ENCODE results near the gene IFNL1.
"Not testable (repeated sequence)": the region's sequence is repeated elsewhere in the genome, so short reads cannot be mapped to it uniquely, and the experiment has no call there.

Gene IFNL1

DNA sequence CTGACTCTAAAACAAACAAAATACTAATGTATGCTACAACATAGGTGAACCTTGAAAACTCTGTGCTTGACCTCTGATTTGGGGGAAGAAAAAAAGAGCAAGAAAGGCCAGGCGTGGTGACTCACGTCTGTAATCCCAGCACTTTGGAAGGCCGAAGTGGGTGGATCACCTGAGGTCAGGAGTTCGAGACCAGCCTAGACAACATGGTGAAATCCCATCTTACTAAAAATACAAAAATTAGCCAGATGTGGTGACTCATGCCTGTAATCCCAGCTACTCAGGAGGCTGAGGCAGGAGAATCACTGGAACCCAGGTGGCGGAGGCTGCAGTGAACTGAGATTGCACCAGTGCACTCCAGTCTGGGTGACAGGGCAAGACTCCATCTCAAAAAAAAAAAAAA is 22.3 kb upstream of the IFNL1 start:
- not testable (repeated sequence) for H3K9me3 ChIP-seq (ENCODE audit: control insufficient read depth, low read length); H3K4me1 ChIP-seq (ENCODE audit: control insufficient read depth, insufficient read depth, low read depth, low read length); H2AFZ ChIP-seq (ENCODE audit: low read depth, low read length); H2BK15ac ChIP-seq (ENCODE audit: low read depth, poor library complexity, severe bottlenecking); H3K27ac ChIP-seq (ENCODE audit: low read length, poor library complexity, severe bottlenecking); H2BK5ac ChIP-seq (ENCODE audit: low read depth, low read length, poor library complexity, severe bottlenecking); H2BK120ac ChIP-seq (ENCODE audit: low read depth, low read length); H3K14ac ChIP-seq (ENCODE audit: low read length in 2 of 2); H2BK12ac ChIP-seq (ENCODE audit: low read length in 2 of 2); H4K91ac ChIP-seq (ENCODE audit: low read length); H3K4ac ChIP-seq (ENCODE audit: low read depth in 1 of 2, low read length in 2 of 2); H3K79me1 ChIP-seq (replicated peaks; ENCODE audit: low read length, poor library complexity, severe bottlenecking); H3K36me3 ChIP-seq (ENCODE audit: control insufficient read depth in 1 of 2, insufficient read depth in 2 of 2, low read depth in 1 of 2, low read length in 2 of 2); H3K4me3 ChIP-seq (ENCODE audit: insufficient read depth in 1 of 2, low read depth in 1 of 2, low read length in 2 of 2); H3K9ac ChIP-seq (ENCODE audit: low read length); H3K23ac ChIP-seq (ENCODE audit: low read length in 2 of 2); DNase-seq; H3K18ac ChIP-seq (ENCODE audit: low read depth in 1 of 2, low read length in 2 of 2); H4K8ac ChIP-seq (ENCODE audit: low read length); H2AK5ac ChIP-seq (ENCODE audit: low read length, severe bottlenecking); H3K4me2 ChIP-seq (ENCODE audit: low read length, poor library complexity, severe bottlenecking)
- peaks cover 38 to 52% of the 10 kb centered on the region in 2 experiments for H3K27me3 ChIP-seq (ENCODE audit: control insufficient read depth in 1 of 2, insufficient read depth in 1 of 2, low read length in 2 of 2)
- whole genome bisulfite sequencing = 63% methylated on average over 4 of the region's 5 CpGs

GRCh38 chr19:39275578-39275977 is 20.6 kb upstream of the IFNL1 start:
- no peak overlapping the region for H3K18ac ChIP-seq (ENCODE audit: low read depth in 1 of 2, low read length in 2 of 2)
- no peaks in the 10 kb centered on the region for H3K4me1 ChIP-seq (ENCODE audit: control insufficient read depth, insufficient read depth, low read depth, low read length)
- DNase-seq = no peak
- H3K23ac ChIP-seq (ENCODE audit: low read length in 2 of 2) = no peak overlapping the region
- peaks cover 27 to 48% of the 10 kb centered on the region in 2 experiments for H3K27me3 ChIP-seq (ENCODE audit: control insufficient read depth in 1 of 2, insufficient read depth in 1 of 2, low read length in 2 of 2)
- no peak overlapping the region for H2BK12ac ChIP-seq (ENCODE audit: low read length in 2 of 2)
- H3K4me3 ChIP-seq (ENCODE audit: insufficient read depth in 1 of 2, low read depth in 1 of 2, low read length in 2 of 2) = no peak overlapping the region
- no peak overlapping the region for H3K14ac ChIP-seq (ENCODE audit: low read length in 2 of 2)
- no peak overlapping the region for H3K9ac ChIP-seq (ENCODE audit: low read length)
- whole genome bisulfite sequencing = 77% methylated on average over 5 of the region's 5 CpGs
- H2AK5ac ChIP-seq (ENCODE audit: low read length, severe bottlenecking) = no peak overlapping the region
- H4K91ac ChIP-seq (ENCODE audit: low read length) = no peak overlapping the region
- H2AFZ ChIP-seq (ENCODE audit: low read depth, low read length) = no peak overlapping the region
- H2BK120ac ChIP-seq (ENCODE audit: low read depth, low read length) = no peak overlapping the region
- no peak overlapping the region for H4K8ac ChIP-seq (ENCODE audit: low read length)
- no peaks in the 10 kb centered on the region for H3K79me1 ChIP-seq (replicated peaks; ENCODE audit: low read length, poor library complexity, severe bottlenecking)
- H2BK15ac ChIP-seq (ENCODE audit: low read depth, poor library complexity, severe bottlenecking) = no peak overlapping the region
- no peak overlapping the region for H3K27ac ChIP-seq (ENCODE audit: low read length, poor library complexity, severe bottlenecking)
- H3K4me2 ChIP-seq (ENCODE audit: low read length, poor library complexity, severe bottlenecking) = no peak overlapping the region
- no peaks in the 10 kb centered on the region for H3K36me3 ChIP-seq (ENCODE audit: control insufficient read depth in 1 of 2, insufficient read depth in 2 of 2, low read depth in 1 of 2, low read length in 2 of 2)
- H2BK5ac ChIP-seq (ENCODE audit: low read depth, low read length, poor library complexity, severe bottlenecking) = no peak overlapping the region
- no peaks in the 10 kb centered on the region for H3K9me3 ChIP-seq (ENCODE audit: control insufficient read depth, low read length)
- no peak overlapping the region for H3K4ac ChIP-seq (ENCODE audit: low read depth in 1 of 2, low read length in 2 of 2)

DNA sequence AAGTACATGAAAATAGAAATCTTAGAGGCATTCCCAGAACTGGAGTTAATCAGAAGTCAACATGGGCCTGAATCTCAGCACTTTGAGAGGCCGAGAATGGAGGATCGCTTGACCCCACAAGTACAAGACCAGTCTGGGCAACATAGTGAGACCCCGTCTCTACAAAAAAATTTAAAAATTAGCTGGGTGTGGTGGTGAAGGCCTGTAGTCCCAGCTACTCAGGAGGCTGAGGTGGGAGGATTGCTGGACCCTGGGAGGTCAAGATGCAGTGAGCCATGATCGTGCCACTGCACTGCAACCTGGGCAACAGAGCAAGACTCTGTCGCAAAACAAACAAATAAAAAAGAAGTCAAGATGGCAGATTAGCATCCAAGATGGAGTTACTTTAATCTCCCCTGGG is 19.5 kb upstream of the IFNL1 start:
- Histone ChIP-seq H3K4me1 (ENCODE audit: control insufficient read depth, insufficient read depth, low read depth, low read length) (no peaks in the 10 kb centered on the region), H3K79me1 (replicated peaks; ENCODE audit: low read length, poor library complexity, severe bottlenecking) (no peaks in the 10 kb centered on the region), H3K4me2 (ENCODE audit: low read length, poor library complexity, severe bottlenecking) (no peak overlapping the region), H2BK120ac (ENCODE audit: low read depth, low read length) (no peak overlapping the region), H3K18ac (ENCODE audit: low read depth in 1 of 2, low read length in 2 of 2) (no peak overlapping the region), H3K4me3 (ENCODE audit: insufficient read depth in 1 of 2, low read depth in 1 of 2, low read length in 2 of 2) (no peak overlapping the region), H3K27me3 (ENCODE audit: control insufficient read depth in 1 of 2, insufficient read depth in 1 of 2, low read length in 2 of 2) (peaks cover 24 to 46% of the 10 kb centered on the region in 2 experiments), H3K9me3 (ENCODE audit: control insufficient read depth, low read length) (no peaks in the 10 kb centered on the region), H2AK5ac (ENCODE audit: low read length, severe bottlenecking) (no peak overlapping the region), H2BK15ac (ENCODE audit: low read depth, poor library complexity, severe bottlenecking) (no peak overlapping the region), H2AFZ (ENCODE audit: low read depth, low read length) (no peak overlapping the region), H2BK5ac (ENCODE audit: low read depth, low read length, poor library complexity, severe bottlenecking) (no peak overlapping the region), H3K14ac (ENCODE audit: low read length in 2 of 2) (no peak overlapping the region), H3K36me3 (ENCODE audit: control insufficient read depth in 1 of 2, insufficient read depth in 2 of 2, low read depth in 1 of 2, low read length in 2 of 2) (no peaks in the 10 kb centered on the region), H3K23ac (ENCODE audit: low read length in 2 of 2) (no peak overlapping the region), H4K91ac (ENCODE audit: low read length) (no peak overlapping the region), H3K9ac (ENCODE audit: low read length) (no peak overlapping the region), H2BK12ac (ENCODE audit: low read length in 2 of 2) (no peak overlapping the region), H4K8ac (ENCODE audit: low read length) (no peak overlapping the region), H3K27ac (ENCODE audit: low read length, poor library complexity, severe bottlenecking) (no peak overlapping the region), H3K4ac (ENCODE audit: low read depth in 1 of 2, low read length in 2 of 2) (no peak overlapping the region)
- WGBS = 86% methylated on average over 5 of the region's 5 CpGs
- no peak for DNase-seq

DNA sequence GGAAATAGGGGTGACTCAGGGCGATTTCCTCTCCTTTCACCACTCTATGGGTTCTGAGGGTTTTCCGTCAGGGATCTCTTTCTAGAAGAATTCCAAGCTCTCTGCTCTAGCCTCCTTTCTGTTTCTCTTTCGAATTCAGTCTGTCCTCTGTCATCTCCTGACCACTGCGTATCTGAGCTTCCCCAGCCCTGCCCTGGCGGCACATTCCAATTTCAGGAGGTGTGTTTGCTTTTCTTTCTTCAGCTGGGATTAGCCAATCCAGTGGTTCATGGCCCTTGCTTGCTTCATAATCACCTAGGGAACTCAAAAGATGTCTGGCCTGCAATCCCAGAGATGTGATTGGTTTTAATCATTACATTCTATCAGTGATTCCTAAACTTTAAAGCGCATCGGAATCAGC is 18.6 kb upstream of the IFNL1 start:
- peaks cover 22 to 44% of the 10 kb centered on the region in 2 experiments for H3K27me3 ChIP-seq (ENCODE audit: control insufficient read depth in 1 of 2, insufficient read depth in 1 of 2, low read length in 2 of 2)
- H4K91ac ChIP-seq (ENCODE audit: low read length) = no peak overlapping the region
- H2BK5ac ChIP-seq (ENCODE audit: low read depth, low read length, poor library complexity, severe bottlenecking) = no peak overlapping the region
- H2AFZ ChIP-seq (ENCODE audit: low read depth, low read length) = no peak overlapping the region
- H3K79me1 ChIP-seq (replicated peaks; ENCODE audit: low read length, poor library complexity, severe bottlenecking) = no peaks in the 10 kb centered on the region
- H3K4me1 ChIP-seq (ENCODE audit: control insufficient read depth, insufficient read depth, low read depth, low read length) = no peaks in the 10 kb centered on the region
- no peak overlapping the region for H3K18ac ChIP-seq (ENCODE audit: low read depth in 1 of 2, low read length in 2 of 2)
- H3K23ac ChIP-seq (ENCODE audit: low read length in 2 of 2) = no peak overlapping the region
- DNase-seq = peak; percentile 40
- 66% methylated on average over 7 of the region's 7 CpGs for WGBS
- H3K4me3 ChIP-seq (ENCODE audit: insufficient read depth in 1 of 2, low read depth in 1 of 2, low read length in 2 of 2) = no peak overlapping the region
- H3K9me3 ChIP-seq (ENCODE audit: control insufficient read depth, low read length) = no peaks in the 10 kb centered on the region
- no peak overlapping the region for H2BK15ac ChIP-seq (ENCODE audit: low read depth, poor library complexity, severe bottlenecking)
- H3K14ac ChIP-seq (ENCODE audit: low read length in 2 of 2) = no peak overlapping the region
- H3K4ac ChIP-seq (ENCODE audit: low read depth in 1 of 2, low read length in 2 of 2) = no peak overlapping the region
- H2AK5ac ChIP-seq (ENCODE audit: low read length, severe bottlenecking) = no peak overlapping the region
- no peak overlapping the region for H3K4me2 ChIP-seq (ENCODE audit: low read length, poor library complexity, severe bottlenecking)
- no peak overlapping the region for H4K8ac ChIP-seq (ENCODE audit: low read length)
- H3K9ac ChIP-seq (ENCODE audit: low read length) = no peak overlapping the region
- H2BK12ac ChIP-seq (ENCODE audit: low read length in 2 of 2) = no peak overlapping the region
- H3K27ac ChIP-seq (ENCODE audit: low read length, poor library complexity, severe bottlenecking) = no peak overlapping the region
- H2BK120ac ChIP-seq (ENCODE audit: low read depth, low read length) = no peak overlapping the region
- H3K36me3 ChIP-seq (ENCODE audit: control insufficient read depth in 1 of 2, insufficient read depth in 2 of 2, low read depth in 1 of 2, low read length in 2 of 2) = no peaks in the 10 kb centered on the region
